OCI-LY3 (cell line): ENCODE results near the gene MYZAP.

Experiments used
- H2AFZ ChIP-seq: fragments of 200-600, 300-600 bp; shearing (Covaris generic); 2 replicates; pipeline ENCODE4 v1.6.0; 2014; ENCODE audit warnings: antibody characterized with exemption, low read depth, low read length
- H3K27ac ChIP-seq: fragments of 200-600, 300-600 bp; sonication (generic); 2 replicates; pipeline ENCODE4 v1.5.1; 2014; ENCODE audit warnings: mild to moderate bottlenecking, low read length, moderate library complexity, mixed read lengths
- H3K27me3 ChIP-seq: fragments of 200-600, 300-600 bp; sonication (generic); 2 replicates; pipeline ENCODE4 v1.6.1; 2014; ENCODE audit warnings: low read depth, low read length, mixed read lengths
- H3K36me3 ChIP-seq: fragments of 200-600, 300-600 bp; sonication (generic); replicated peaks from 2 replicates; pipeline ENCODE3; 2014; ENCODE audit warnings: low read depth, low read length, mixed read lengths
- H3K4me1 ChIP-seq: fragments of 300-600, 200-600 bp; sonication (generic); 2 replicates; pipeline ENCODE4 v1.6.1; 2014; ENCODE audit warnings: low read length, mixed read lengths
- H3K4me2 ChIP-seq: fragments of 200-600, 300-600 bp; sonication (generic); 2 replicates; pipeline ENCODE4 v1.6.1; 2014; ENCODE audit warnings: low read length, mixed read lengths
- H3K4me3 ChIP-seq: fragments of 300-600, 200-600 bp; sonication (generic); 2 replicates; pipeline ENCODE4 v1.5.1; 2014; ENCODE audit warnings: antibody characterized with exemption, mild to moderate bottlenecking, low read length, moderate library complexity
- H3K79me2 ChIP-seq: fragments of 300-600, 200-600 bp; shearing (Covaris generic); 2 replicates; pipeline ENCODE4 v1.6.1; 2014; ENCODE audit warnings: mild to moderate bottlenecking, low read length, mixed read lengths
- H3K9ac ChIP-seq: fragments of 300-600, 200-600 bp; shearing (Covaris generic); 2 replicates; pipeline ENCODE4 v1.6.0; 2014; ENCODE audit warnings: mild to moderate bottlenecking, low read length, moderate library complexity
- H3K9me3 ChIP-seq: fragments of 200-600, 300-600 bp; shearing (Covaris generic); 2 replicates; pipeline ENCODE4 v1.6.1; 2014; ENCODE audit warnings: low read length, mixed read lengths; ENCODE audit not compliant: insufficient read depth
- H4K20me1 ChIP-seq: fragments of 200-600, 300-600 bp; sonication (generic); 2 replicates; pipeline ENCODE4 v1.6.1; 2016; ENCODE audit warnings: low read length, mixed read lengths; ENCODE audit not compliant: insufficient read depth
- CTCF ChIP-seq: fragments of 200-600, 300-600 bp; sonication (generic); IDR thresholded peaks from 2 replicates; pipeline ENCODE4 v1.5.1; 2014; ENCODE audit warnings: antibody characterized with exemption, low read length, low read depth
- EZH2phosphoT487 ChIP-seq: fragments of 200-600 bp; shearing (Covaris generic); IDR thresholded peaks from 2 replicates; pipeline ENCODE4 v1.6.1; 2018; ENCODE audit warnings: antibody characterized with exemption, mixed run types, low read depth

Gene MYZAP

GRCh38 chr15:57571725-57572124, 20.0 kb upstream of the MYZAP start:
- Histone ChIP-seq H3K4me1 (peaks cover 31% of the 10 kb centered on the region), H2AFZ (no peak overlapping the region), H3K4me3 (no peak overlapping the region), H4K20me1 (no peaks in the 10 kb centered on the region), H3K9ac (no peak overlapping the region), H3K27me3 (no peaks in the 10 kb centered on the region), H3K36me3 (no peaks in the 10 kb centered on the region), H3K79me2 (no peaks in the 10 kb centered on the region), H3K9me3 (no peaks in the 10 kb centered on the region), H3K27ac (no peak overlapping the region), H3K4me2 (no peak overlapping the region)
- no peak for TF ChIP-seq CTCF
- TF ChIP-seq EZH2phosphoT487: no peak

GRCh38 chr15:57572468-57572867, 19.2 kb upstream of the MYZAP start:
- H3K9ac ChIP-seq: no peak overlapping the region
- no peak overlapping the region for H2AFZ ChIP-seq
- peaks cover 31% of the 10 kb centered on the region for H3K4me1 ChIP-seq
- H3K4me3 ChIP-seq: no peak overlapping the region
- H3K36me3 ChIP-seq: no peaks in the 10 kb centered on the region
- no peaks in the 10 kb centered on the region for H3K27me3 ChIP-seq
- H3K4me2 ChIP-seq: no peak overlapping the region
- no peaks in the 10 kb centered on the region for H3K79me2 ChIP-seq
- no peak for TF ChIP-seq CTCF
- no peak for TF ChIP-seq EZH2phosphoT487
- no peaks in the 10 kb centered on the region for H4K20me1 ChIP-seq
- no peaks in the 10 kb centered on the region for H3K9me3 ChIP-seq
- H3K27ac ChIP-seq: no peak overlapping the region

GRCh38 chr15:57573151-57573550, 18.6 kb upstream of the MYZAP start:
- Histone ChIP-seq H2AFZ (no peak overlapping the region), H3K27ac (no peak overlapping the region)
- TF ChIP-seq CTCF: no peak
- no peak for TF ChIP-seq EZH2phosphoT487

GRCh38 chr15:57575363-57575762, 16.3 kb upstream of the MYZAP start:
- H3K4me1 ChIP-seq: peaks cover 5% of the 10 kb centered on the region
- H3K9me3 ChIP-seq: no peaks in the 10 kb centered on the region
- H4K20me1 ChIP-seq: no peaks in the 10 kb centered on the region
- H3K36me3 ChIP-seq: no peaks in the 10 kb centered on the region
- H2AFZ ChIP-seq: no peak overlapping the region
- H3K4me3 ChIP-seq: no peak overlapping the region
- H3K9ac ChIP-seq: no peak overlapping the region
- no peak overlapping the region for H3K4me2 ChIP-seq
- TF ChIP-seq EZH2phosphoT487: no peak
- no peak for TF ChIP-seq CTCF
- H3K27ac ChIP-seq: no peak overlapping the region
- H3K79me2 ChIP-seq: no peaks in the 10 kb centered on the region
- no peaks in the 10 kb centered on the region for H3K27me3 ChIP-seq

More at GRCh38 chr15:57573151-57573550, 18.6 kb upstream of the MYZAP start:
- Histone ChIP-seq H3K36me3 (no peaks in the 10 kb centered on the region), H3K9ac (no peak overlapping the region), H4K20me1 (no peaks in the 10 kb centered on the region), H3K4me2 (no peak overlapping the region), H3K4me1 (peaks cover 25% of the 10 kb centered on the region), H3K4me3 (no peak overlapping the region), H3K79me2 (no peaks in the 10 kb centered on the region), H3K27me3 (no peaks in the 10 kb centered on the region), H3K9me3 (no peaks in the 10 kb centered on the region)
